Amniotic stem cell (primary cell): Measurements from ENCODE around the gene ACADS.
A peak's percentile ranks its signal among the peaks of the same experiment; 100 is the strongest.

Experiments used
- DNase-seq: peaks from one replicate; lab custom pipeline; 2025; lab: John Stamatoyannopoulos, UW

ACADS gene

GRCh38 chr12:120725659-120726509 lies at the start of gene ACADS:
Gene ACADS, plus strand, starts transcription at chr12:120725826. Its CDS starts 60 bp downstream, at chr12:120725886.
- no peak for DNase-seq

GRCh38 chr12:120677765-120678473 lies 47.7 kb upstream of the ACADS start:
- no peak for DNase-seq

- DNase-seq = no peak
Measured at GRCh38 chr12:120678572-120678971, 47.1 kb upstream of the ACADS start.

- DNase-seq = no peak
Measured at GRCh38 chr12:120680165-120680738, 45.4 kb upstream of the ACADS start.

- no peak for DNase-seq
Measured at GRCh38 chr12:120684523-120684932, 41.1 kb upstream of the ACADS start.

- DNase-seq = no peak
Measured at GRCh38 chr12:120685522-120685921, 40.1 kb upstream of the ACADS start.

- DNase-seq = peak; percentile 95
Measured at GRCh38 chr12:120686151-120686689, 39.4 kb upstream of the ACADS start.

GRCh38 chr12:120686690-120687577 lies 38.7 kb upstream of the ACADS start, which contains the start of gene MLEC:
Gene MLEC, plus strand, starts transcription at chr12:120687149. Its CDS starts 148 bp downstream, at chr12:120687297.
- peak; percentile 92 for DNase-seq

GRCh38 chr12:120687578-120688289 lies 37.9 kb upstream of the ACADS start:
- no peak for DNase-seq

- DNase-seq = no peak
Measured at GRCh38 chr12:120688527-120689071, 37.0 kb upstream of the ACADS start.

- DNase-seq = no peak
Measured at GRCh38 chr12:120689397-120690082, 36.1 kb upstream of the ACADS start.

- DNase-seq = no peak
Measured at GRCh38 chr12:120690083-120690450, 35.6 kb upstream of the ACADS start.

- no peak for DNase-seq
Measured at GRCh38 chr12:120690978-120691377, 34.6 kb upstream of the ACADS start.

- DNase-seq = no peak
Measured at GRCh38 chr12:120692524-120693033, 33.0 kb upstream of the ACADS start.

- no peak for DNase-seq
Measured at GRCh38 chr12:120693848-120694247, 31.8 kb upstream of the ACADS start.

- no peak for DNase-seq
Measured at GRCh38 chr12:120696626-120697025, 29.0 kb upstream of the ACADS start.

- DNase-seq = no peak
Measured at GRCh38 chr12:120697344-120697743, 28.3 kb upstream of the ACADS start.

- no peak for DNase-seq
Measured at GRCh38 chr12:120698665-120699064, 27.0 kb upstream of the ACADS start.

GRCh38 chr12:120699553-120699952 lies 26.1 kb upstream of the ACADS start:
- no peak for DNase-seq

- DNase-seq = no peak
Measured at GRCh38 chr12:120700886-120701285, 24.7 kb upstream of the ACADS start.
